GM12864 (cell line): Measurements from ENCODE around the gene LSM14B.

Source experiments
- DNase-seq: peaks from one replicate; pipeline ENCODE4 v3.0.0-alpha.2; 2011; ENCODE audit warnings: low read depth
- H3K4me3 ChIP-seq: 2 replicates; pipeline ENCODE4 v1.5.1; 2011; ENCODE audit warnings: mild to moderate bottlenecking, low read depth, low read length, control low read depth
- TF ChIP-seq, protein P1 (sequence below): IDR thresholded peaks from 2 replicates; pipeline ENCODE4 v1.5.1; 2011; ENCODE audit warnings: low read depth, mild to moderate bottlenecking, moderate library complexity, low read length, control low read depth, inconsistent platforms; ENCODE audit errors: missing control alignments

LSM14B gene

GRCh38 chr20:62133051-62133845 lies 11.0 kb downstream of the LSM14B start:
- DNase-seq, result no peak
- TF ChIP-seq, protein P1, sequence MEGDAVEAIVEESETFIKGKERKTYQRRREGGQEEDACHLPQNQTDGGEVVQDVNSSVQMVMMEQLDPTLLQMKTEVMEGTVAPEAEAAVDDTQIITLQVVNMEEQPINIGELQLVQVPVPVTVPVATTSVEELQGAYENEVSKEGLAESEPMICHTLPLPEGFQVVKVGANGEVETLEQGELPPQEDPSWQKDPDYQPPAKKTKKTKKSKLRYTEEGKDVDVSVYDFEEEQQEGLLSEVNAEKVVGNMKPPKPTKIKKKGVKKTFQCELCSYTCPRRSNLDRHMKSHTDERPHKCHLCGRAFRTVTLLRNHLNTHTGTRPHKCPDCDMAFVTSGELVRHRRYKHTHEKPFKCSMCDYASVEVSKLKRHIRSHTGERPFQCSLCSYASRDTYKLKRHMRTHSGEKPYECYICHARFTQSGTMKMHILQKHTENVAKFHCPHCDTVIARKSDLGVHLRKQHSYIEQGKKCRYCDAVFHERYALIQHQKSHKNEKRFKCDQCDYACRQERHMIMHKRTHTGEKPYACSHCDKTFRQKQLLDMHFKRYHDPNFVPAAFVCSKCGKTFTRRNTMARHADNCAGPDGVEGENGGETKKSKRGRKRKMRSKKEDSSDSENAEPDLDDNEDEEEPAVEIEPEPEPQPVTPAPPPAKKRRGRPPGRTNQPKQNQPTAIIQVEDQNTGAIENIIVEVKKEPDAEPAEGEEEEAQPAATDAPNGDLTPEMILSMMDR, result no peak
- no peak overlapping the region for H3K4me3 ChIP-seq

DNA sequence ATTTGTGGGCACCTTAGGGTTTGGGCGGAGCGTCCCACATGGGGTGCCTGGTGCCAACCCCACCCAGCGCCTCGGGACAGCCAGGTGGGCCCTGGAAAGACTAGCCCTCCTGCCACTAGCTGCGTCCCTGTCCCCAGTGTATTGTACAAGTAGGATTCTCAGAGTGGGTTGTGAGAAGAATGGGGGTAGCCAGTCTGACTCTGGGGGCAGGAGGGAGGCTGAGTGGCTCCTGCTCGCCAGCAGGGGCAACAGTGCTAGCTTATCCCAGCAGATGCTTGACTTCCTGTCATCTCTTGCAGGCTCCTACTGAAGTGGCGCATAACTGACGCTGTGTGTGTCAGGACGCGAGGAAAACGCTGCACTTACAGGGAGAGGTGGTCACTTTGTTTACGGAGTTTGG lies 11.6 kb downstream of the LSM14B start:
- no peak for DNase-seq
- H3K4me3 ChIP-seq, result no peak overlapping the region
- TF ChIP-seq, protein P1, result peak; percentile 51

- H3K4me3 ChIP-seq, result no peak overlapping the region
- no peak for DNase-seq
- TF ChIP-seq, protein P1, result no peak
These were observed 12.5 kb downstream of the LSM14B start for GRCh38 chr20:62134735-62135231.

GRCh38 chr20:62135573-62136266 lies 13.4 kb downstream of the LSM14B start:
- TF ChIP-seq, protein P1, result no peak
- DNase-seq, result no peak
- H3K4me3 ChIP-seq, result no peak overlapping the region

- DNase-seq, result no peak
- TF ChIP-seq, protein P1, result peak; percentile 71
- no peak overlapping the region for H3K4me3 ChIP-seq
These were observed 14.2 kb downstream of the LSM14B start for GRCh38 chr20:62136283-62137091.

DNA sequence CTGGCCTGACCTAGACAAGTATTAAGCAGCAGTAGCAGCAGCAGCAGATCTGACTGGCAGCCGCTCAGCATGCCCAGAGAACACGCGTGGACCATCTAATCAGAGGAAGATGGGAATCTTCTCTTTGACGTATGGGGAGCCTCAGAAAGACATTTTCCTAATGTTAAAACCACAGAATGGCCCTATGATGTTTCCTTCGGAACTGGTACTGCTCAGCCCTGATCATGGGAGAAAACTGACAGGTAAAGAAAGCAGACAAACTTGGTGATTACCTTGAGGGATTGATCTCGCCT lies 14.8 kb downstream of the LSM14B start:
- TF ChIP-seq, protein P1, result no peak
- no peak for DNase-seq
- H3K4me3 ChIP-seq, result no peak overlapping the region
